ENCODE measurements around the gene PTPRG. TPM values are rescaled to one million over a fixed set of nuclear protein-coding genes. Genes with fewer than 3 reads are reported as not detected.

Gene PTPRG
- total and polyA plus RNA-seq, 2 experiments from 2014 or later, result 8.5 to 34.9 TPM

- no peak overlapping the region for H3K4me2 ChIP-seq
Observed at GRCh38 chr3:61928039-61928438, 366.7 kb downstream of the PTPRG start.

GRCh38 chr3:61928776-61929314 lies 367.5 kb downstream of the PTPRG start:
- H3K27ac ChIP-seq, result no peak overlapping the region
- H3K9me2 ChIP-seq (replicated peaks; ENCODE audit: insufficient read depth), result no peaks in the 10 kb centered on the region
- H4K20me1 ChIP-seq (ENCODE audit: insufficient read depth, poor library complexity, severe bottlenecking), result no peaks in the 10 kb centered on the region
- 78% methylated on average over 4 of the region's 4 CpGs for WGBS (ENCODE audit: low lambda C conversion rate, missing lambda C conversion rate)
- H3K27me3 ChIP-seq, result no peaks in the 10 kb centered on the region
- no peak overlapping the region for H2AFZ ChIP-seq
- H3K4me3 ChIP-seq, result no peak overlapping the region
- no peaks in the 10 kb centered on the region for H3K4me1 ChIP-seq (ENCODE audit: insufficient read depth)
- no peak for DNase-seq (ENCODE audit: low spot score)
- H3K79me2 ChIP-seq, result peaks cover under 1% of the 10 kb centered on the region
- no peaks in the 10 kb centered on the region for H3K36me3 ChIP-seq (replicated peaks; ENCODE audit: insufficient read depth, low read depth)
- H3K9me3 ChIP-seq (ENCODE audit: low read depth), result no peaks in the 10 kb centered on the region
- H3K4me2 ChIP-seq, result no peak overlapping the region
- TF ChIP-seq EZH2 (IDR thresholded peaks at IDR 0.05; ENCODE audit: borderline replicate concordance), result no peak
- no peak for TF ChIP-seq CTCF (IDR thresholded peaks at IDR 0.05; ENCODE audit: poor library complexity)
- TF ChIP-seq EZH2phosphoT487 (IDR thresholded peaks at IDR 0.05; ENCODE audit: low read depth, severe bottlenecking, unreplicated experiment), result no peak

More at GRCh38 chr3:61928039-61928438, 366.7 kb downstream of the PTPRG start:
- H3K27me3 ChIP-seq, result no peaks in the 10 kb centered on the region
- H3K79me2 ChIP-seq, result peaks cover 3% of the 10 kb centered on the region
- H4K20me1 ChIP-seq (ENCODE audit: insufficient read depth, poor library complexity, severe bottlenecking), result no peaks in the 10 kb centered on the region
- H3K36me3 ChIP-seq (replicated peaks; ENCODE audit: insufficient read depth, low read depth), result no peaks in the 10 kb centered on the region
- TF ChIP-seq EZH2phosphoT487 (IDR thresholded peaks at IDR 0.05; ENCODE audit: low read depth, severe bottlenecking, unreplicated experiment) (no peak), CTCF (IDR thresholded peaks at IDR 0.05; ENCODE audit: poor library complexity) (no peak), EZH2 (IDR thresholded peaks at IDR 0.05; ENCODE audit: borderline replicate concordance) (no peak)
- WGBS (ENCODE audit: low lambda C conversion rate, missing lambda C conversion rate), result 77% methylated on average over 3 of the region's 3 CpGs
- no peak for DNase-seq (ENCODE audit: low spot score)
- peak overlapping the region; percentile 62 for H3K27ac ChIP-seq
- no peak overlapping the region for H3K4me3 ChIP-seq
- H3K4me1 ChIP-seq (ENCODE audit: insufficient read depth), result no peaks in the 10 kb centered on the region
- H3K9me2 ChIP-seq (replicated peaks; ENCODE audit: insufficient read depth), result no peaks in the 10 kb centered on the region
- no peak overlapping the region for H2AFZ ChIP-seq
- no peaks in the 10 kb centered on the region for H3K9me3 ChIP-seq (ENCODE audit: low read depth)

- Histone ChIP-seq H4K20me1 (ENCODE audit: insufficient read depth, poor library complexity, severe bottlenecking) (no peaks in the 10 kb centered on the region), H3K4me2 (no peak overlapping the region), H3K79me2 (no peaks in the 10 kb centered on the region), H3K27me3 (no peaks in the 10 kb centered on the region), H3K9me3 (ENCODE audit: low read depth) (no peaks in the 10 kb centered on the region), H3K4me1 (ENCODE audit: insufficient read depth) (no peaks in the 10 kb centered on the region), H3K4me3 (no peak overlapping the region), H2AFZ (no peak overlapping the region), H3K27ac (no peak overlapping the region), H3K36me3 (replicated peaks; ENCODE audit: insufficient read depth, low read depth) (no peaks in the 10 kb centered on the region), H3K9me2 (replicated peaks; ENCODE audit: insufficient read depth) (no peaks in the 10 kb centered on the region)
- no peak for TF ChIP-seq EZH2phosphoT487 (IDR thresholded peaks at IDR 0.05; ENCODE audit: low read depth, severe bottlenecking, unreplicated experiment)
- no peak for TF ChIP-seq CTCF (IDR thresholded peaks at IDR 0.05; ENCODE audit: poor library complexity)
- no peak for TF ChIP-seq EZH2 (IDR thresholded peaks at IDR 0.05; ENCODE audit: borderline replicate concordance)
- 72% methylated on average over 8 of the region's 8 CpGs for WGBS (ENCODE audit: low lambda C conversion rate, missing lambda C conversion rate)
- no peak for DNase-seq (ENCODE audit: low spot score)
Observed at GRCh38 chr3:61929617-61930016, 368.2 kb downstream of the PTPRG start.
